ENCODE measurements around the gene WDR5.

GRCh38 chr9:134164879-134165278, 29.0 kb downstream of the WDR5 start:
- TF ChIP-seq EZH2phosphoT487 (IDR thresholded peaks at IDR 0.05; ENCODE audit: low read length) (no peak), CTCF (IDR thresholded peaks at IDR 0.05; ENCODE audit: low read length) (no peak), EZH2 (optimal IDR thresholded peaks at IDR 0.05; ENCODE audit: low read depth, low read length) (no peak)
